Fibroblast of the conjunctiva (primary cell): Measurements from ENCODE around the gene SLC6A1.

Source experiments
- DNase-seq: peaks from one replicate; pipeline ENCODE4 v3.0.0-alpha.2; 2010; ENCODE audit warnings: low read depth

Gene SLC6A1

GRCh38 chr3:10970306-10970960, 22.1 kb upstream of the SLC6A1 start:
- no peak for DNase-seq

GRCh38 chr3:10972072-10972782, 20.3 kb upstream of the SLC6A1 start:
- no peak for DNase-seq

- DNase-seq: no peak
These were observed 19.4 kb upstream of the SLC6A1 start for GRCh38 chr3:10973046-10973595.

- DNase-seq: no peak
These were observed 18.4 kb upstream of the SLC6A1 start for GRCh38 chr3:10974131-10974530.

GRCh38 chr3:10974746-10975375, 17.7 kb upstream of the SLC6A1 start:
- no peak for DNase-seq

GRCh38 chr3:10975695-10976234, 16.8 kb upstream of the SLC6A1 start:
- no peak for DNase-seq

GRCh38 chr3:10976770-10977169, 15.8 kb upstream of the SLC6A1 start:
- no peak for DNase-seq

- no peak for DNase-seq
These were observed 14.5 kb upstream of the SLC6A1 start for GRCh38 chr3:10977892-10978510.

GRCh38 chr3:10978956-10979355, 13.6 kb upstream of the SLC6A1 start:
- DNase-seq: no peak

- DNase-seq: no peak
These were observed 12.2 kb upstream of the SLC6A1 start for GRCh38 chr3:10980312-10980711.

- no peak for DNase-seq
These were observed 11.5 kb upstream of the SLC6A1 start for GRCh38 chr3:10981031-10981430.

GRCh38 chr3:10981961-10982360, 10.6 kb upstream of the SLC6A1 start:
- no peak for DNase-seq

GRCh38 chr3:10982782-10983181, 9.8 kb upstream of the SLC6A1 start:
- DNase-seq: no peak

GRCh38 chr3:10983219-10983916, 9.2 kb upstream of the SLC6A1 start:
- no peak for DNase-seq

GRCh38 chr3:10984371-10984896, 8.1 kb upstream of the SLC6A1 start:
- no peak for DNase-seq

- no peak for DNase-seq
These were observed 7.4 kb upstream of the SLC6A1 start for GRCh38 chr3:10985181-10985580.

GRCh38 chr3:10986592-10986991, 6.0 kb upstream of the SLC6A1 start:
- DNase-seq: no peak

GRCh38 chr3:10988001-10988665, 4.4 kb upstream of the SLC6A1 start:
- no peak for DNase-seq

GRCh38 chr3:10988991-10989484, 3.5 kb upstream of the SLC6A1 start:
- DNase-seq: no peak

- no peak for DNase-seq
These were observed 588 bp downstream of the SLC6A1 start for GRCh38 chr3:10992943-10993728.
